GM18508 (cell line): ENCODE measurements around the gene KRT83.
"Not testable (repeated sequence)": the region's sequence is repeated elsewhere in the genome, so short reads cannot be mapped to it uniquely, and the experiment has no call there.

Experiments used
- ATAC-seq: cut with Tn5 transposase; IDR thresholded peaks from one replicate; pipeline ENCODE4 v1.9.1; 2021; ENCODE audit warnings: moderate number of reproducible peaks; ENCODE audit not compliant: insufficient read depth, unreplicated experiment

Gene KRT83

DNA sequence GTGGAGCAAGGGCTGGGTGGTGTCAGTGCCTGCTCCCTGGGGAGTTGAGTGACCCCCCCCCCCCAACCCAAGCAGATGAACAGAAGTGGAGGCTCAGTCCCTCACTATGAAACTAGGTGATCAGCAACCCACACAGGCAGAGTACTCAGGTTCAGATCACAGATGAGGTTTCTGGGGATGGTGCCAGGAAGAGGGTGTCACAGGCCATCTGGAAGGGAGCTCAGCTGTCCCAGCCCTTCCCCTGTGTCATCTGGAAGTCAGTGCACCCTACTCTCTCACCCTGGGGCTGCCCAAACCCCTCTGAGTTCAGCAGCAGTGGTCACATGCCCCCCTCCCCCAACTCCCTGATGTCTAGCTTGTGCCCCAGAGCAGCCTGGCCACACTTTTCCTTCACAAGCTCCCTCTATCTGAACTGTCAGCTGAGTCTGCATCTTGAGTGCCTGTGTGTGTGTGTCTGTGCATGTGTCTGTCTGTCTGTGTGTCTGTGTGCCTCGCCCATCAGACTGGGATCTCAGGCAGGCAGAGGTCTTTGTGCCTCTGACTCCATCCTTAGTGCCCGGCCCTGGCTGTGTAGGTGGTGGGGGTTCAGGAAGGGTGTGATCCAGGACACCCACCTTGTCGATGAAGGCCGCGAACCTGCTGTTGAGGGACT, 30.6 kb downstream of the KRT83 start:
- ATAC-seq, result not testable (repeated sequence)

DNA sequence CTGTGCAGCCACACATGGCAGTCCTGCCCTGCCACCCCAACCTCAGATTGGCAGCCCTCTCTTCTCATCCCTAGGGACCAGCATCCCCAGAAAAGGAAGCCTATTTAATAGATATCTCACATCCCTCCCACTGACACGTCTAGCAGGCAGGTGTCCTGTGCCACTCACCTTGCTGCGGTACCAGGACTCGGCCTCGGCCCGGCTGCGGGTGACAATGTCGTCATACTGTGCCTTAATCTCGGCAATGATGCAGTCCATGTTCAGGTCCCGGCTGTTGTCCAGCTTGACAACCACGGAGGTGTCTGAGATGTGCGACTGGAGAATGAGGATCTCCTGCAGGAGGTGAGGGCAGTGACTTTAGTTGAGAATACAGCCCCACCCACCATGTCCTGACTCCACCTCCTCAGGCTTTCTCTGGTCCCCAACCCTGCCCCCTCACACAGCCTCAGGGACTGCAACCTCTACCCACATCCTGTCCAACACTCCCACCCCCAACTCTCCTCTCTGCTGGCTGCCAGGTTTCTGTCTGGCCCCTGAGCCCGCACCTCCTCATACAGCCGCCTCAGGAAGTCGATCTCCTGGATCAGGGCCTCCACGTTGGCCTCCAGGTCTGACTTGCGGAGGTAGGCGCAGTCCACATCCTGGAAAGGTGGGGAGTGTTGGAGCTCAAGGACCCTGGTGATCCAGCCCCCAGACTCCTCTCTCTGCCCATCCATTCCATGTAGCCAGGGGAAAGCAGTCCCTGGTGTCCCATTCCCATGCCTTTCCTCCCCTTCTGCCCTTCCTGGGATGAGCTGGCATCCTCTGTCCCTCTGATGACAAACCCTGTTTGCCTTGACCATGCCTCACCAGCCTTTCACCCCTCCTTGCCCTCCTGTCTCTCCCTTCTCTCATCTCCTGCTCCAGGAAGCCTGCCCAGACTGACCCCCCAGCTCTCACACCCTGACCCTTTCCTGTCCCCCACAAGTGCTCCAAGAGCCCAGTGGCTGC, 33.1 kb downstream of the KRT83 start:
- ATAC-seq, result peak; percentile 65

DNA sequence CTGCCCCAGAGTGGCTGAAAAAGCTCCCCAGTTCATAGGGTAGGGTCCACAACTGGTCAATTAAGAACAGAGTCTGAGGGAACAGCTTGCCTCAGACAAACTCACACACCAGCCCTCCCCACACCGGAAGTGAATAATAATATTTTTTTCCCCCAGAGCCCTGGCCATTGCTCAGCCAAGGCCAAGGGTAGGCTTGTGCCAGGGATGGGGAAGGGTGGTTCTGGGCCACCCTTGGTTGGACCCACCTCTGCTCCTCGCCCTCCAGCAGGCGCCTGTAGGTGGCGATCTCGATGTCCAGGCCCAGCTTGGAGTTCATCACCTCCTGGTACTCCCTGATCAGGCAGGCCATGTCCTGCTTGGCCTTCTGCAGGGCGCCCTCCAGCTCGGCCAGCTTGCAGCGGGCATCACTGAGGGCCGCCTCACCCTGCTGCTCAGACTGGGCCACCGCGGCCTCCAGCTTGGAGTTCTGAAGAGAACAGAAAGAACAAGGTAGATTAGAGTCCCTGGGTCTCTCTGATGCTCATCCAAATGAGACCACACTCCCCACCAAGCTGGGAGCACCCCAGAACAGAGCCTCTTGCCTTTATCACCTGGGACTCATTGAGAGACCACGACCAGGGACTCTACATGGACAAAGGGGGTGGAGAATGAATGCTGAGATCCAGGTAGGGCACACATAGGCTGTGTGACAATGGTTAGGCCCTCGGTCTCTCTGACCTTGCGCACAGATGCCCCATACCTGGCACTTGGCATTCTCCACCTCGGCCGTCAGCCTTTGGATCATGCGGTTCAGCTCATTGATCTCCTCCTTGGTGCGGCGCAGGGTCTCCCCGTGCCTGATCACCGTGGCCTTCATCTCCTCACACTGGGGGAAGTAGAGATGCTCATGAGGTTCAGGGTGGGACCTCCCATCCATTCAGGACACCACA, 34.1 kb downstream of the KRT83 start:
- not testable (repeated sequence) for ATAC-seq

DNA sequence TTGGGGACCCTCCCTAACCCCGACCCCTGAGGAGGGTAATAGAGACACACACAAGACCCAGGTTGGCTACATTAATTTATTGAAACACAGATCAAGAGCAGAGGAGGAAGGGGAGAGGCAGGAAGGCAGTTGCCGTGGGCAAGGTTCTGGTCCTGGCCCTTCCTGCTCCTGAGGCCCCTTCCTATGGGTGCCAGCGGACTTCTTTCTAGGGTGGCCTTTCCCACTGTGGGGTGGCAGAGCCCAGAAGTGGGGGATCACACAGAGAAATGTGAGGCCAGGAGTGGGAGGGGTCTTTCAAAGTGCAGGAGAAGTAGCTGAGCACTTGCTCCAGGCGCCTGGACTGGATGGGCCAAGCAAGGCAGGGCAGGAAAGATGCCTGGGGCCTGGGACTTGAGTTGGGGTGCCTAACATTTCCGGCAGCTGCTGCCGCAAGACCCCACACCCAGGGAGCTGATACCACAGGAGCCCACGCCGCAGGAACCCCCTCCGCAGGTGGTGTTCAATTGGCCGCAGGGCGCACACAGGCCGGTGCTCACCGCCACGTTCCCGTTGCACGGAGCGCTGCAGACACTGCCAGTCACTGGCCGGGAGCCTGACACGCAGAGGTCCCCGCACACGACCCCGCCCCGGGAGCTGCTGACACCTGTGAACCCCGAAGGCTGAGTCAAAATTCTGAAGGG, 35.2 kb downstream of the KRT83 start:
- ATAC-seq, result no peak

DNA sequence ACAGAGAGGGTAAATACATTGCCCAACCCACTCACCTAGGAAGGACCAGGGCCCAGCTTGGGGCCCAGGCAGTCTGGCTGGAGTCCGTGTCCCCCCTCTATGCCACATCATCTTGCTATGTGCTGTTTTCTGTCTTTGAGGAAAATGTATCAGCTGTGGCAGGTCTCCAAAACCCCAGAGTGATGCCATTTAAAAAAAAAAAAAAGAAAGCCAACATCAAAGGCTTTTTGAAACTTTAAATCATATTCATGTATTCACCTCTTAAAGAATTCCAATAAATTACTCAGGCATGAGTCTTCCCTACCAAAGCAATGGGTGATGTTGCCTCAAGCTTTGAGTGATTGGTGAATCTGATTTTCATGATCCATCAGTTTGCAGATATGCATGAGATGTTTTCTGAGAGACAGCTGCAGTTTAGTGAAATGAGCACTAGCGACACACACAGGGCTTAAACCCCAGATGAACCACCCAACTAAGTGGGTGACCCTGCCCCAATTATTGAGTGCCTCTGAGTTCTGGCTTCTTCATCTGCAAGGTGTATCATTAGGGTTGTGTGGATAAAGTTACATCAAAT, 35.9 kb downstream of the KRT83 start:
- ATAC-seq, result no peak

DNA sequence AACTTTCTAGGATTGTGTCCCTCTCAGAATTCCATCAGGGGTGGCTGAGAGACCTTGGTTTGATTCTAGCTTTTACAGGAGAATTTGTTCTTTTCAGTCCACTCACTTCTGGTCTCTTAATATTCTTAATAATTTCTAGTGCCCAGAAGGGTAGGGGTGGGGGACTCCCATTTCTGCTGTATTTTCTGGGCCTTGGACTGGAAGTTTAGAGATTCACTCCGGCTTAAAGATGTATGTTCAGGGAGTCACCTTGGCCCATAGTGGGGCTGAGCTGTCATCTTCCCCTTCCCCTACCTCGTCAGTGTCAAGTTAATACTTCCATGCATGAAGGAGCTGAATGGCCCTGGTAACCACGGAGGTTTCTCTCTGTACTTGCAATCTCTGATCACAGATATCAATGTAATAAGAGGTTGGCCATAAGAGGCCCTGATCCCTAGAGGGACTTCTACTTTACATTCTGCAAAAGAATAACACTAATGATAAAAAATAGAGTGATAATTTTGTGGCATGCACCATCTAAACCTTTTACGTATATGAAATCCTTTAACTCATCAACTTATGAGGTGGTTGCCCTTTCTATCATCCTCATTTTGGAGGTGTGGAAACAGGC, 36.5 kb downstream of the KRT83 start:
- ATAC-seq, result no peak

DNA sequence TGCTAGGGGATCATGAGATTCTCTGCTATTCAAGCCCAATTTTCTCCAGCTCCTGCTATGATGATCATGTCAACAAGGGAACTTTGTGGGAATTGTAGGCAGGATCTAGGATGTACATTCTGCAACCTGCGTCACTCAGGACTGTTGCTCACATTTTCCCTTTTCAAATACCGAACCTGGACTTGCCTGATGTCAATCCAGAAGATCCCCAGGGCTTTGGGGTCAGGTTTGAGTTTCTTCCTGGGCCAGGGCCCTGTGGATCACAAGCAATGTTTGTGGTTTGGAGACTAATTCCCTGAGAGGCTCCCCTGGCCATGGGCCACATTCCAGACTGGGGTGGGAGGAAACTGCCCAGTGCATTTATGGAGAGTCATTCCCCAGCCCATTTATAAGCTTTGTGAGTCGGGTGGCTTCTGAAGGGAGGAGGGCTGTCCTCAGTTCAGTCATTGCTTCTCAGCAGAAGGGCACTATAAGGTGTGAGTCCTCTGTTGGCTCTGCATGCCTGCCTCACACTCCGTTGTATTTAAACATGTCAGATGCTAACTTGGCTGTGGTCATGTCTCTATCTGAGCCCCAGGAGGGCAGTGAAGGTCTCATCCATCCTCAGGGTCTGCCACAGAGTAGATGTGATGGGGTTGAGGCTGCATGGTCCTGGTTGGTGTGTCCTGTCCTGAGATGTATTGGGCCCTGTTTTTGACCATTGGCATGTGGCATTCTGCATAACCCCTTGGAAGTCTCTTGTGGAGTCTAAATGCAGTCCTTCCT, 40.2 kb downstream of the KRT83 start:
- no peak for ATAC-seq

DNA sequence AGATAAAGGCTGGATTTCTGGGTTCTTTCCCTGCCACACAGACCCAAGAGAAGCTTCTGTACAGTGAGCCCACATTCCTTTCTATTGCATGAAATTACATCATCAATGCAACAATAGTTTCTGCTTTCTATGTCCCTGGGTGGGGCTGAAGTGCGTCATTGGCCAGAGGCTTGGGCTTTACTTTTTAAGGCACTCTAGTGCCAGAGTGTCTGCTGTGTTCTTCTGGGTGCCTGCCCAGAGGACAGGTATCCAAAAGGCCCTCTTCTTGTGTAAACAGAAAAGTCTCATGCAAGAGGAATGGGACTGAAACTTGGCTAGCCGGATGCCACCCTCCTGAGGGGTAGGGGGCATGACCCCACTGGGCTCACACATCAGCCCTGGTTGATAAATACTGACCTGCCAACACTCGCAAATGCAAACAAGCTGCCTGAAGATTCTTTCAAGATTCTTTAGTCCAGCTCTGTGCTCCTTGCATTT, 40.8 kb downstream of the KRT83 start:
- ATAC-seq, result no peak

DNA sequence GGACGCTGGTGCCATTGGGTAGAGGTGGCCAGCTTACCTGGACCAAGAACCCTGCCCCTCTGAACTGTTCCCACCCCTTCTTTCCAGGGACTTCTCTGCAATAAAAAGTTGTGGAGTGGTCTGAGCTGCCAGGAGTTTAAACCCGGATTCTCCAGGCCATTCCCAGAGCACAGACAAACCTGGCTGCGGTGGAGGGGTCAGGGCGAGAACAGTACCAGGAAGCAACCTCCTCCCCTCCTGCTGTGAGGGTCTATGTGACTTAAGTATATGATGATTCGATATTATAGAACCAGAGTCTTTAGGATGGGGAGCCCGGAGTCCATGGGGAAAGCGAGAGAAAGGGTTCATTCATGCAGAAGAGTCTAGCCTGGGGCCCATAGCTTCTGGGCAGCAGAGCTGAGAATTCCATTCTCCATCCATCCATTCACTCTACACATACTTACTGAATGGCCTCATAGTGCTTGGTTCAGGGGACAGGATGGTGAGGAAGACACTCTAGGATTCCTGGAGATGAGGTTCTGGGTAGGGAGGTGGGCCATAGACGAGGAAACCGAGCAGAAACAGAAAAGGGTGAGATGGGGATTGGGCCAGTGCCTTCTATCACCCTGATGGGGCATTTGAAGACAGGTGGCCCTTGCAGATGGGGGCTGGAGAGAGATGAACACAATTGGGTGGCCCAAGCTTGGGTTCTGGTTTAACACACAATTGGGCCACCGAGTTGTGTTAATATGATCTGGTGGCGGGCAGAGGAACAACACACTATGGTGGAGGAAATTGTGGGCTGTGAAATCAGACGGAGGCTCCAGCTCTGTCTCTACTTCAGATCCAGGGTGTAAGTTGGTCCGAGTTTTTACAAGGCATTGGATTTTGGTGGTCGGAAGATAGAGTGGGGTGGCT, 41.5 kb downstream of the KRT83 start:
- no peak for ATAC-seq

DNA sequence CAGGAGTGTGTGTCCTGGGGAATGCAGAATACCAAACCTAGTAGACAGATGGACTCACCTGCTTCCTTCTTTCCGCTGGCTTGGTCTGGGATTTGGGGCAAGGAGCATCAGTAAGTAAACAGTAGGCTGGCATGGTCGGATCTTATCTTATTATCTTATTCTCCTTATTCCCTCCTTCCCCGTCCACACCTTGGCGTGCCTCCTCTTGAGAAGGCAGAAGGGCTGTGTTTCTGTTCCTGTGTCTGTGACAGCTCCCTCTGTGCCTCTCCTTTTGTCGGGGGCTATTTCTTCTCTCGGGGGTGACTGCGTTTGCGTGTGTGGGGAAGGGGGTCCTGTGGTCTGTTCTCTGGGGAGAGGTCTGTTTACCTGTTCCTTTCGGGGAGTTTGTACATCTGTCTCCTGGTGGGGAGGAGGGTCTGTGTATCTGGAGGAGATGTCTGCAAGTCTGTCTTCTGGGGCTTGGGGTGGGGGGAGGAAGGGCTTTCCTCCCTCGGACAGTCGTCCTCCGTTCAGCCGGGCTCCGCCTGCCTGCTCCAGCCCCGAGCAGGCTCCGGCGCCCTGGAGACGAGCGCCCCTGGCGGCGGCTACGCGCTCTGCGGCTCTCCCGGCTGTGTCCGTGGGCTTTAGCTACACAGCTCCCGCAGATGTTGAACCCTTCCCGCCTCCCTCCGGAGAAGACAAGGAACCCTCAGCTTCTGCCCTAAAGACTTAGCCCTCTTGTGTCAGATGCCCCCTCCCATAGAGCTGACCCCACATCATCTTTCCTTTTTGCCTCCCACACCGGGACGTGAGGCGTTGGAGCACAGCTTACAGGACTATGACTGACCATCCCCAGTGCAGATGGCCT, 42.4 kb downstream of the KRT83 start:
- no peak for ATAC-seq

DNA sequence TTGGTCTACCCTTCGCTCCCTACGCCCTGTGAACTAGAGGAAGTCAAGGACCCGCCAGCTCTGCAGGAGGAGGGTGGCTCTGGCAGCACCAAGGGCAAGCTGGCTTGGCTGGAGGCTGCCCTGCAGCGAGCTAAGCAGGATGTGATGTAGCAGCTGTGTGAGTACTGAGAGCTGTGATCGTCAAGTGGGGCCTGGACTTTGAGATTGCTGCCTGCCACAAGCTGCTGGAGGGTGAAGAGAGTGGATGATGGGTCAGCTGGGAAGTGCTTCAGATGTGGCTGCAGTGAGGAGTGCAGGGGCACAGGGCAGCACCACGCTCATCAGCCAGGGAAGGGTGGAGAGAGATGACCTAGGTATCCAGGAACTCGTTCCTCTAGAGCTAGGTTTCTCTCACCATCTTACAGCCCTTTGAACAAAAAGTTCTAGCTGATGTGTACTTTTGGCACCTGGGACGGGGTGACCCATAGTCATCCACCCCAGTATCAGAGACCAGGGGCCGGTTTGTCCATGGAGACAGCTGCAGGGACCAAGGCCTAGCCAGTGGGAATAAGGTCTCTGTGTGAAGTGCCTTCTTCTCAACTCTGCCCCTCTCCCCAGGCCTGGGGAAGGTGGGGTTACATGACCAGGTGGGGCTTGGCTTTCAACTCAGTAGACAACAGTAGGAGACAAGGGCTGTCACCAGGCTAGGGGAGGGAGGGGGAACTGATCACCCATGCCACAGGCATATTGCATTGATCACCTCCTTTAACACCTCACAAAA, 43.5 kb downstream of the KRT83 start:
- ATAC-seq, result no peak

DNA sequence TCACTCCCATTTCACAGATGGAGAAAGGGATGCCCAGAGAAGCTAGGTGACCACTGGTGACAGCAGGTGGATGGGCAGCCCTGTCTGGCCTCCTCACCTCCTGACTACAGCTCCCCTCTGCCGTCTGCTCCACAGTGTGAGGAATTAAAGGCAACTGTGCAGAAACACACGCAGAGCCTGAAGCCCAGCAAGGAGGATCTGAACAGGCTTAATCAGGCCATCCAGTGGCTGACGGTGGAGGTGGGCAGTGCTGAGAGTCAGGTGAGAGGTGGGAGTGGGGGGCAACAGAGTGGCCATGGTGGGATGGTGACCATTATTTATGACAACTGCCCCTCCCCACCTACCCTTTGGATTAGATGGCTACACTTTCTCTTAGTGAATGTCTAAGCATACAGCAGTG, 45.5 kb downstream of the KRT83 start:
- no peak for ATAC-seq

DNA sequence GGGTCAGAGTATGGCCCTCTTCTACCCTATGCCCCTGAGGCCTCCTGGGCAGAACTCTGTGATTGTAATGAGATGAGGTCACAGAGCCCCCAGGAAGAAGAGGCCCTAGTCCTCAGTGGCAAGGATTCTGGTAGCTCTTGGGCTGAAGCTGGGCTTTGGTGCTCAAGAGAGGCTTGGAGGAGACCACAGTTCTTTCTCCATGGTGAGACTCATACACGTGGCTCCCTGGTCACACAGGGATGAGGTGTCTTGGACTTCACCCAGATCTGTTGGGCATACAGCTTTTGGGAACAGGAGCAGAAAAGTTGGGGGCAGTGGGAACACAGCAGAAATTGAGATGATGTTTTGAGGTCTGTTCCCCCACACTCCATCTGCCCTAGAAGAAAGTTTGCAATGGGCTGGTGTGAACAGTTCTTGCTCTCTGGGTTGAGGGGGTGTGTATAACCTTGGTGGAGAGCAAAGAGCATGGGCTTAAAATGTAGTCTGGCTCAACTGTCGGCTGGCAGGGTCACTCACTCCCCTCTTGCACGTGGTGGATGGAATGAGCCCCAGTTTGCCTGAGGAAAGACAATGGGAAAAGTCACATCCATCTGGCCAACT, 46.6 kb downstream of the KRT83 start, which contains the start of gene KRT86:
Gene KRT86, plus strand, starts transcription at position 125 of the 600 bp plus-strand sequence. CDS start 27,272 bp downstream, outside the sequence.
- no peak for ATAC-seq

DNA sequence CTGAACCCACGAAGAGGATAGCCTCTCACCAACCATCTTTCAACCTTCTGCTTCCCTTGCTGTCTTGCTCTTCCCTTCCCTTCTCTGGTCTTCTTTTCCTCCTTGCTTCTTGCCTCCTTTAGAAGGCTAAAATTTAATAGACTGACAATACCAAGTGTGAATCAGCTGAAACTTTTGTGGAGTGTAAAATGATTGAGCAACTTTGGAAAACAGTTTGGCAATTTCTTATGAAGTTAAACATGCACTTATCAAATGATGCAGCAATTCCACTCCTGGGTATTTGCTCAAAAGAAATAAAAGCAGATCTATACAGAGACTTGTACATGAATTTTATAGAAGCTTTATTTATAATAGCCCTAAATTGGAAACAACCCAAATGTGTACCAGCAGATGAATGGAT, 50.0 kb downstream of the KRT83 start:
- ATAC-seq, result no peak

DNA sequence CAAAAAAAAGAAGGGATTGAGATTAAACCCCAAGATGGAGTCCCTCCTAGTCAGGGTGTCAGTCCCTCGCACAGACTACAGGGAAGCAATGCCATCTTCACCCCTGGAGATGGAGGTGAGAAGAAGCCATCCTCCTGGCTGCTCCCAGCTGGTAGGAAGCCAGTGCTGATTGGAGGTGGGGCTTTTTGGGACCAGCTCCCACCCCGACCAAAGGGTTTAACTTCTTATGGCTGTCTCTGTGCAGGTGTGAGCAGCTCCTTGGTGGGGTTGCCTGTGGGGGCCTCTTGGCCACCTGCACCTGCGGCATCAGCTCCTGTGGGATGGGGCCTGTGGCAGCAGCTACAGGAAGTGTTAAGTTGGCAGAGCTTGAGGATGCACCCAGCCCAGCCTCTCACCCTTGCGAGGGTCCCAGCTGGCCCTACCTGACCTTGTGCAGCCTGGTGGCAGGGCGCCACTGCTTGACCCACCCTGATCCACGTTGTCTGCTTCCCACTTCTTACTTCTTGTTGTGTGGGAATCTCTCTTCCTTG, 50.6 kb downstream of the KRT83 start:
- ATAC-seq, result no peak
